Neuronal stem cell (in vitro differentiated cells): Measurements from ENCODE around the gene MINDY4B.

Experiments
- DNase-seq: peaks from one replicate; pipeline ENCODE4 v3.0.0-alpha.2; 2013; ENCODE audit warnings: low spot score
- H2AFZ ChIP-seq: one replicate; pipeline ENCODE4 v1.6.1; 2013; ENCODE audit warnings: mild to moderate bottlenecking, low read length, inconsistent platforms
- H2AK5ac ChIP-seq: 2 replicates; pipeline ENCODE4 v1.6.1; 2013; ENCODE audit warnings: low read depth, mild to moderate bottlenecking, inconsistent platforms, low read length, moderate library complexity, mixed read lengths
- H2BK120ac ChIP-seq: 2 replicates; pipeline ENCODE4 v1.6.1; 2013; ENCODE audit warnings: low read depth, mild to moderate bottlenecking, inconsistent platforms, low read length, moderate library complexity, mixed read lengths
- H2BK12ac ChIP-seq: one replicate; pipeline ENCODE4 v1.6.1; 2013; ENCODE audit warnings: low read length, inconsistent platforms
- H2BK15ac ChIP-seq: 2 replicates; pipeline ENCODE4 v1.6.1; 2013; ENCODE audit warnings: mild to moderate bottlenecking, low read length, inconsistent platforms, mixed read lengths
- H2BK5ac ChIP-seq: one replicate; pipeline ENCODE4 v1.6.1; 2013; ENCODE audit warnings: inconsistent platforms, mild to moderate bottlenecking, low read length, moderate library complexity
- H3K14ac ChIP-seq: one replicate; pipeline ENCODE4 v1.6.1; 2013; ENCODE audit warnings: low read length, inconsistent platforms
- H3K18ac ChIP-seq: 2 replicates; pipeline ENCODE4 v1.6.1; 2013; ENCODE audit warnings: low read length, inconsistent platforms
- H3K23ac ChIP-seq: 2 replicates; pipeline ENCODE4 v1.6.1; 2013; ENCODE audit warnings: low read depth, mild to moderate bottlenecking, mixed read lengths, low read length, inconsistent platforms; ENCODE audit not compliant: poor library complexity
- H3K27ac ChIP-seq: replicated peaks from 3 replicates; pipeline ENCODE4 v1.5.1; 2013; ENCODE audit warnings: low read length, inconsistent platforms
- H3K27me3 ChIP-seq, 3 experiments: 2 replicates each; pipeline ENCODE4 v1.6.1; 2013; ENCODE audit warnings: low read length in 3 of 3, mild to moderate bottlenecking in 2 of 3, inconsistent platforms in 1 of 3, low read depth in 1 of 3, mixed read lengths in 1 of 3, moderate library complexity in 1 of 3; ENCODE audit not compliant: control insufficient read depth in 3 of 3, insufficient read depth in 3 of 3
- H3K36me3 ChIP-seq, 2 donors: replicated peaks in 1 of 2; 2 replicates each; pipeline ENCODE4 v1.6.1; 2013; ENCODE audit warnings: low read length in 2 of 2; ENCODE audit not compliant: control insufficient read depth in 2 of 2, insufficient read depth in 2 of 2
- H3K4ac ChIP-seq: 2 replicates; pipeline ENCODE4 v1.6.1; 2013; ENCODE audit warnings: inconsistent platforms, mild to moderate bottlenecking, low read length, moderate library complexity
- H3K4me1 ChIP-seq, 2 donors: 1 replicate in 1 of 2; 2 replicates in 1 of 2; pipeline ENCODE4 v1.6.1; 2013; ENCODE audit warnings: low read length in 2 of 2, low read depth in 1 of 2; ENCODE audit not compliant: control insufficient read depth in 2 of 2, insufficient read depth in 1 of 2
- H3K4me2 ChIP-seq: one replicate; pipeline ENCODE4 v1.6.1; 2013; ENCODE audit warnings: mild to moderate bottlenecking, low read length, inconsistent platforms; ENCODE audit not compliant: insufficient read depth, poor library complexity, severe bottlenecking
- H3K4me3 ChIP-seq, 2 donors: 2 replicates each; pipeline ENCODE4 v1.5.1; 2013; ENCODE audit warnings: low read length in 2 of 2, mild to moderate bottlenecking in 2 of 2, inconsistent platforms in 1 of 2, moderate library complexity in 1 of 2
- H3K79me1 ChIP-seq: one replicate; pipeline ENCODE4 v1.6.1; 2013; ENCODE audit warnings: low read depth, mild to moderate bottlenecking, inconsistent platforms, low read length, moderate library complexity
- H3K9ac ChIP-seq: one replicate; pipeline ENCODE4 v1.6.1; 2013; ENCODE audit warnings: mild to moderate bottlenecking, low read depth, low read length, inconsistent platforms; ENCODE audit not compliant: poor library complexity
- H3K9me3 ChIP-seq, 2 donors: replicated peaks in 1 of 2; 2 replicates each; pipeline versions ENCODE3 to v1.6.1; 2013; ENCODE audit warnings: low read length in 2 of 2, mild to moderate bottlenecking in 2 of 2, inconsistent platforms in 1 of 2, low read depth in 1 of 2, mixed read lengths in 1 of 2, moderate library complexity in 1 of 2; ENCODE audit not compliant: control insufficient read depth in 2 of 2, insufficient read depth in 1 of 2
- H4K8ac ChIP-seq: one replicate; pipeline ENCODE4 v1.6.1; 2013; ENCODE audit warnings: low read depth, mild to moderate bottlenecking, inconsistent platforms, low read length, moderate library complexity
- H4K91ac ChIP-seq: one replicate; pipeline ENCODE4 v1.6.1; 2013; ENCODE audit warnings: low read length, low read depth, mild to moderate bottlenecking, inconsistent platforms; ENCODE audit not compliant: poor library complexity
- WGBS, 2 donors: extraction: QIAGEN DNeasy Blood & Tissue Kit; methylation state at CpG; one replicate each; pipeline ENCODE4 v1.1.7; 2013; ENCODE audit warnings: missing lambda C conversion rate in 2 of 2, mixed read lengths in 1 of 2; ENCODE audit not compliant: insufficient read length in 2 of 2, insufficient replicate concordance in 1 of 2; ENCODE audit errors: extremely low coverage in 2 of 2; 5-methylcytosine and 5-hydroxymethylcytosine counted together

Gene MINDY4B

DNA sequence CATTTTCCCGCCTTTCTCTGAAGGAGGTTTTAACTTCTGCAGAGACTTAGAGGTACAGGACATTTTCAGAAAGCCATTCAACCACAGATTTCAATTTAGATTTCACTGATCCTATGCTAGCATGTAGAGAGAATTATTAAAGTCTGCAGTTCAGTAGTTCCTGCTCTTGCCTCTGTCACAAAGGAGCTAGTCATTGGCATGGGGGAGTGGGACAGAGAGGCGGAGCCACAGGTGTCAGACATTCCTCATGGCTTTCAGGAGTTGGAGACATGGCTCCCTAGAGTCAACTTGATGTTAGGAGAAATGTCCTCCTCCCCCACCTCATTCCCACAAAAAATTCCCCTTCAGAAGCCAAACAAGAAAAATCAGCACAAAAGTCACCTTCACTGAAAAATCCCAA, 76.2 kb downstream of the MINDY4B start:
- Histone ChIP-seq H4K91ac (no peak overlapping the region), H3K36me3 (no peaks in the 10 kb centered on the region), H3K9me3 (no peaks in the 10 kb centered on the region), H2BK15ac (no peak overlapping the region), H3K4me3 (no peak overlapping the region), H2BK5ac (no peak overlapping the region), H3K4me1 (no peaks in the 10 kb centered on the region), H3K14ac (no peak overlapping the region), H3K4ac (no peak overlapping the region), H3K9ac (no peak overlapping the region), H3K27me3 (no peaks in the 10 kb centered on the region), H3K23ac (no peak overlapping the region), H2AFZ (no peak overlapping the region), H3K27ac (no peak overlapping the region), H3K79me1 (no peaks in the 10 kb centered on the region), H3K4me2 (no peak overlapping the region), H3K18ac (no peak overlapping the region), H2BK12ac (no peak overlapping the region), H2BK120ac (no peak overlapping the region), H4K8ac (no peak overlapping the region), H2AK5ac (no peak overlapping the region)
- WGBS, 2 donors, result no CpG with 5 or more reads among the region's 2 CpGs
- no peak for DNase-seq

DNA sequence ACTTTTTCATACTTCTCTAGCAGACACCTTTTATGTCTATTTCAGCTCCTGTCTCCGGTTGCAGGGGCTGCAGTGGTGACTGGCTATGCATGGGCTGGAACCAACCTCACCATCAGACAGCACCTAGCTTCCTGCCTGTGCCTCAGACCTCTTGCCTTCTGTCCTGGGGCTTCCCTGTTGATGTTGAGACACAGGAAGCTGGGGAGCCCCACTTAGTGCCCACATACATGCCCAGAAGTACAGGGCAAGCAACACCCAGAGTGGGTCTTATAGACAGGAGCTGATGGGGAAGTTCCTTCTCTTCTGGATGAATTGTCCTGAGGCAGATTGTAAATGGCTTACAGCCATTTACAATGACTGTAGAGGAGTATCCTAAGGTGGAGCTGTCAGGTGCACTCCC, 77.0 kb downstream of the MINDY4B start:
- Histone ChIP-seq H3K9ac (no peak overlapping the region), H3K4me1 (no peaks in the 10 kb centered on the region), H3K27me3 (no peaks in the 10 kb centered on the region), H3K4me2 (no peak overlapping the region), H3K79me1 (no peaks in the 10 kb centered on the region), H3K27ac (no peak overlapping the region), H3K36me3 (no peaks in the 10 kb centered on the region), H4K91ac (no peak overlapping the region), H3K14ac (no peak overlapping the region), H4K8ac (no peak overlapping the region), H2AK5ac (no peak overlapping the region), H2AFZ (no peak overlapping the region), H2BK15ac (no peak overlapping the region), H3K4ac (no peak overlapping the region), H3K9me3 (no peaks in the 10 kb centered on the region), H2BK12ac (no peak overlapping the region), H3K4me3 (no peak overlapping the region), H2BK5ac (no peak overlapping the region), H3K18ac (no peak overlapping the region), H3K23ac (no peak overlapping the region), H2BK120ac (no peak overlapping the region)
- WGBS, 2 donors, result no CpG with 5 or more reads among the region's 1 CpG
- DNase-seq, result no peak

DNA sequence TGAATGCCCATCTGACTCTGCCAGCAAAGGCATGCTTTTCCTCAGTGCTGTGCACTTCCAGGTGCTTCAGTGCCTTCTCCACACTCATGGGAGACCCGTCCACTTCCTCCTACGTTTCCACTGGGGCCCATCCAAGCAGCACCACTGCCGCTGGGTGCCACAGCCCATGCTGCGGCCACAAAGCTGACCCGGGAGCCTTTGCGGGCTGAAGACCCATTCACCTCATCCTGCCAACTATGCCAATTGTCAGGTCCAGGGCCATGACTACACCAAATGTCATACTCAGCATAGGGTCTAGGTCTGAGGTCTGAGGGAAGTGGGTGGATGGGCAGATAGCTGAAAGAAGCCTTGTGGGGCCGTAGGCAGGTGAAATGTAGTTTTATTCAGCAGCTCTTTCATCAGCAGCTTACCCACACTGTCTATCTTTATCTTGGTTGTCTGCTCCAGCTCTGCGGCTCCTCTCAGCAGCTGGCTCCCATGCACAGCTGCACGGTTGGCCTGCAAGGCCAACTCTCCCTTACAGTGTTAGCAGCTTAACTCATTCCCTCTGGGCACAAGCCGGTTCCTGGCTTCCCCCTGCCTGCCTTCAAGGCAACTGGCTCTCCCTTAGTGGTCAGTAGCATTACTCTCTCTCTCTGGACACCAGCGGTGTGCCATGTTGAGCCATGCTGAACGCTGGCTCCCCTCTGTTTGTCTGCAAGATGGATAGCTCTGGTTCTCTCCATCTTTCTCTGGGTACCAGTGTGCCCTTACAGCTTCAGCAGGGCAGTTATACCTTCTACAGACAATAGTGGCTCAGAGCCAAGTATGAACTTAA, 78.6 kb downstream of the MINDY4B start:
- H3K27ac ChIP-seq, result no peak overlapping the region
- H3K18ac ChIP-seq, result no peak overlapping the region
- no peak overlapping the region for H2AK5ac ChIP-seq
- WGBS, 2 donors, result no CpG with 5 or more reads among the region's 12 CpGs
- H3K4me2 ChIP-seq, result no peak overlapping the region
- H3K27me3 ChIP-seq, result no peaks in the 10 kb centered on the region
- no peak overlapping the region for H4K8ac ChIP-seq
- no peak overlapping the region for H2AFZ ChIP-seq
- no peak overlapping the region for H2BK120ac ChIP-seq
- H3K14ac ChIP-seq, result no peak overlapping the region
- no peak overlapping the region for H2BK15ac ChIP-seq
- no peak overlapping the region for H3K4me3 ChIP-seq
- no peak overlapping the region for H2BK12ac ChIP-seq
- H3K9ac ChIP-seq, result no peak overlapping the region
- no peaks in the 10 kb centered on the region for H3K4me1 ChIP-seq
- no peaks in the 10 kb centered on the region for H3K79me1 ChIP-seq
- H3K9me3 ChIP-seq, result no peaks in the 10 kb centered on the region
- no peak overlapping the region for H2BK5ac ChIP-seq
- DNase-seq, result no peak
- no peaks in the 10 kb centered on the region for H3K36me3 ChIP-seq
- H3K4ac ChIP-seq, result no peak overlapping the region
- no peak overlapping the region for H3K23ac ChIP-seq
- H4K91ac ChIP-seq, result no peak overlapping the region

DNA sequence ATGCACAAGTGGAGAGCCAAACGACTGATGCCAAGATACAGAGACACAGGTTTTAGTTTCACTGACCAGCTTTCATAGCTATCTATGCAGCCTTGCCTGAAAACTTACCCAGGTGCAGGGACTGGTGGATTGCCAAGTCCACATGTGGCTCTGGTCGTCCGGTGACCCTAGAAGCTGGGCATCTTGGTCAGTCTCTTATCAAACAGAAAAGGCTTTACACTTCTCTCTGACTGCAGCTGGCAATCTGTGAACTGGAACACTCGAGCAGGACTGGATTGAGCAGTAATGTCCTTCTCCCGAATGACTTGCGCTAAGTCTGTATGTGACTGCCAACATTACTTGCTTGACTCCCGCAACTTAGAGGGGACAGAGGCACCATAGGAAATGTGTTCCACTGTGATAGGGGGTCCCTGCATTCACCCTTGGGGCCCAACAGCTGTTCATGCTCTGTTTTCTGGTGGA, 79.3 kb downstream of the MINDY4B start:
- Histone ChIP-seq H2BK120ac (no peak overlapping the region), H3K18ac (no peak overlapping the region), H3K36me3 (no peaks in the 10 kb centered on the region), H2AFZ (no peak overlapping the region), H2AK5ac (no peak overlapping the region), H3K4me3 (no peak overlapping the region), H3K79me1 (no peaks in the 10 kb centered on the region), H3K9ac (no peak overlapping the region), H3K9me3 (no peaks in the 10 kb centered on the region), H3K23ac (no peak overlapping the region), H3K4me2 (no peak overlapping the region), H2BK15ac (no peak overlapping the region), H3K4ac (no peak overlapping the region), H3K4me1 (no peaks in the 10 kb centered on the region), H3K27me3 (no peaks in the 10 kb centered on the region), H2BK12ac (no peak overlapping the region), H3K27ac (no peak overlapping the region), H3K14ac (no peak overlapping the region), H2BK5ac (no peak overlapping the region), H4K8ac (no peak overlapping the region), H4K91ac (no peak overlapping the region)
- WGBS, 2 donors, result no CpG with 5 or more reads among the region's 7 CpGs
- no peak for DNase-seq
